Subcutaneous abdominal adipose tissue (tissue), 5 donors: ENCODE results near the gene MEX3A.
"Not testable (repeated sequence)": the region's sequence is repeated elsewhere in the genome, so short reads cannot be mapped to it uniquely, and the experiment has no call there.

Source experiments
- H3K27ac ChIP-seq: one replicate; pipeline ENCODE4 v1.7.0; 2013; ENCODE audit warnings: low read depth, mild to moderate bottlenecking, inconsistent platforms, low read length, moderate library complexity
- H3K27me3 ChIP-seq, 5 donors: one replicate each; pipeline ENCODE4 v1.7.0; 2013; ENCODE audit warnings: low read length in 5 of 5, inconsistent platforms in 1 of 5; ENCODE audit not compliant: control insufficient read depth in 5 of 5, insufficient read depth in 4 of 5
- H3K36me3 ChIP-seq, 5 donors: one replicate each; pipeline ENCODE4 v1.7.0; 2013; ENCODE audit warnings: low read length in 5 of 5; ENCODE audit not compliant: control insufficient read depth in 5 of 5, insufficient read depth in 5 of 5
- H3K4me1 ChIP-seq, 5 donors: one replicate each; pipeline ENCODE4 v1.7.0; 2013; ENCODE audit warnings: low read length in 5 of 5, mild to moderate bottlenecking in 3 of 5, moderate library complexity in 1 of 5; ENCODE audit not compliant: control insufficient read depth in 5 of 5, insufficient read depth in 5 of 5
- H3K4me3 ChIP-seq, 5 donors: one replicate each; pipeline ENCODE4 v1.7.0; 2013; ENCODE audit warnings: low read length in 5 of 5, low read depth in 1 of 5
- H3K9ac ChIP-seq, 5 donors: one replicate each; pipeline ENCODE4 v1.7.0; 2013; ENCODE audit warnings: low read length in 5 of 5, mild to moderate bottlenecking in 4 of 5, moderate library complexity in 3 of 5
- H3K9me3 ChIP-seq, 5 donors: one replicate each; pipeline ENCODE4 v1.7.0; 2013; ENCODE audit warnings: low read length in 5 of 5; ENCODE audit not compliant: control insufficient read depth in 5 of 5
- donor health status: healthy.
- donor health status: healthy.
- donor health status: healthy.
- donor health status: healthy.
- donor health status: healthy.

Gene MEX3A

GRCh38 chr1:156071332-156071816 lies 10.9 kb downstream of the MEX3A start:
- H3K4me3 ChIP-seq, H3K9ac ChIP-seq, H3K27ac ChIP-seq, H3K9me3 ChIP-seq, H3K27me3 ChIP-seq, H3K36me3 ChIP-seq: not testable (repeated sequence)
- H3K4me1 ChIP-seq, result peaks cover 0 to 29% (median 26%) of the 10 kb centered on the region in 5 donors

GRCh38 chr1:156070548-156070947 lies 11.7 kb downstream of the MEX3A start:
- peaks cover 0 to 21% (median 17%) of the 10 kb centered on the region in 5 donors for H3K4me1 ChIP-seq
- H3K4me3 ChIP-seq, result no peak overlapping the region
- H3K27ac ChIP-seq, result no peak overlapping the region
- H3K36me3 ChIP-seq, result no peaks in the 10 kb centered on the region
- H3K9ac ChIP-seq, result no peak overlapping the region
- no peaks in the 10 kb centered on the region for H3K9me3 ChIP-seq
- peaks cover 0 to 7% (median 0%) of the 10 kb centered on the region in 5 donors for H3K27me3 ChIP-seq

DNA sequence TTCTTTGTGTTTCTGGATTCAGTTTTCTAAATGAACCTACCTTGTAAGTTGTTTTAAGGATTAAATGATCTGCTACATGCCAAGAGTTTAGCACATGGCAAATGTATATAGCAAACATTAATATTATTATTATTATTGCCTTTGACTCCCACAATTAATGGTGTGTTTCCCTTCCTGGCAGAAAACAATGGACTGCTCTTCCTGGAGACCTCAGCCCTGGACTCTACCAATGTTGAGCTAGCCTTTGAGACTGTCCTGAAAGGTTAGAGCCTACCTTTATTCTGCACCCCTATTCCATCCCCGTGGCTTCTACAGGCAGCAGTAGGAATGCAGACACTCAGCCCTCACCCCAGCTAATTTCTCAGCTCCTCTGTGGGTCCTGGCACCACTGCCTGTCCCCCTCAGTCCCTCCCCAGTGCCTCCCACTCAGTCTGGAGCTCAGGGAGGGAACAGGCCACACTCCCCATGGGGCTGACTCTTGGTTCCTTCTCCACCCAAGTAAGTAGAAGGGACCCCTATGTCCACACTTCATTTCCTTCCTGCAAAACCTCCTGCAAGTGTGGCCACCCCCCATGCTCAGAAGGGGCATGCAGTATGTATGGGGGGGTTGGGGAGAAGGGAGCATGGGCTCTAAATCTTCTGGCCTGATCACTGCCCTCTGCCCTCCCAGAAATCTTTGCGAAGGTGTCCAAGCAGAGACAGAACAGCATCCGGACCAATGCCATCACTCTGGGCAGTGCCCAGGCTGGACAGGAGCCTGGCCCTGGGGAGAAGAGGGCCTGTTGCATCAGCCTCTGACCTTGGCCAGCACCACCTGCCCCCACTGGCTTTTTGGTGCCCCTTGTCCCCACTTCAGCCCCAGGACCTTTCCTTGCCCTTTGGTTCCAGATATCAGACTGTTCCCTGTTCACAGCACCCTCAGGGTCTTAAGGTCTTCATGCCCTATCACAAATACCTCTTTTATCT lies 12.5 kb downstream of the MEX3A start:
- Histone ChIP-seq H3K9ac (no peak overlapping the region), H3K27me3 (peaks cover 0 to 5% (median 0%) of the 10 kb centered on the region in 5 donors), H3K4me1 (peaks cover 0 to 13% (median 11%) of the 10 kb centered on the region in 5 donors), H3K4me3 (no peak overlapping the region), H3K27ac (no peak overlapping the region), H3K36me3 (no peaks in the 10 kb centered on the region), H3K9me3 (no peaks in the 10 kb centered on the region)

DNA sequence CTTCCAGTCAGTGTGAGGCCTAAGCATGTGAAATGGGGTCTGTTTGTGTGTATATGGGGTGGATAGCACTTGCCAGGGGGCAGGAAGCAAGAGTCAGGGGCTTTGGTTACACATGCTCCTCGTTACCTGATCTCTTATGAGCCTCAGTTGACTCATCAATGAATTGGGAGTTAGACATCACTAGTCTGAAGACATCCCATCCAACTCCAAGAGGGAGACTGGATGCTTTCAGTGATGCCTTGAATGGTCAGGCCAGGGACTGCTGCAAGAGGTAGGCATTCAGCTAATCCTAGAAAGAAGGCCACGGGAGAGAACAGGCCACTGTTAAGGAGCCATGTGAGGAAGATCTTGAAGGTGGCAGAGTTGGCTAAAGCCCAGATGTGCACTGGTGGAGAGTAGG lies 15.0 kb downstream of the MEX3A start:
- Histone ChIP-seq H3K27me3 (no peaks in the 10 kb centered on the region), H3K4me1 (peaks cover 0 to 12% (median 10%) of the 10 kb centered on the region in 5 donors), H3K9me3 (no peaks in the 10 kb centered on the region), H3K36me3 (no peaks in the 10 kb centered on the region), H3K27ac (no peak overlapping the region), H3K9ac (no peak overlapping the region), H3K4me3 (no peak overlapping the region)

GRCh38 chr1:156065871-156066270 lies 16.4 kb downstream of the MEX3A start:
- Histone ChIP-seq H3K9ac (no peak overlapping the region), H3K9me3 (no peaks in the 10 kb centered on the region), H3K36me3 (no peaks in the 10 kb centered on the region), H3K4me1 (peaks cover 0 to 12% (median 10%) of the 10 kb centered on the region in 5 donors), H3K4me3 (no peak overlapping the region), H3K27ac (no peak overlapping the region), H3K27me3 (no peaks in the 10 kb centered on the region)

DNA sequence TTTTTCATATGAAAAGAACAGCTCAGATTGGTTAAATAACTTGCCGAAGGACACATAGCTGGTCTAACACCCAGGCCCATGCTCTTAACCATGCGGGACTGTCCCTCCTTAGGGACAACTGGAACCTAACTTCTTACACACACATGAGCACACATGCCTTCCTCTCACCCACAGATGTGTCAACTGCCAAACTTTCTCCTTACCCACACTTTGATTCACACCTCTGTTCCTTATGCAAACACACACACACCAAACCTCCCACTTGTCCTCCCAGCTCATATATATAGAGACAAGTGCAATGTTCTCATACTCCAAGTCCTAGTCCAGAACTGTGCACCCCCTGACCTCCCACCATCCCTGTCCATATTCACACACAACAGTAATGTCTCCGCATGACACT lies 17.1 kb downstream of the MEX3A start:
- Histone ChIP-seq H3K27me3 (no peaks in the 10 kb centered on the region), H3K9ac (no peak overlapping the region), H3K36me3 (no peaks in the 10 kb centered on the region), H3K4me1 (peaks cover 0 to 9% (median 8%) of the 10 kb centered on the region in 5 donors), H3K27ac (no peak overlapping the region), H3K9me3 (no peaks in the 10 kb centered on the region), H3K4me3 (no peak overlapping the region)

GRCh38 chr1:156064615-156065014 lies 17.6 kb downstream of the MEX3A start:
- H3K4me1 ChIP-seq, result peaks cover 0 to 3% (median 2%) of the 10 kb centered on the region in 5 donors
- H3K9ac ChIP-seq, result no peak overlapping the region
- H3K27me3 ChIP-seq, result no peaks in the 10 kb centered on the region
- no peaks in the 10 kb centered on the region for H3K36me3 ChIP-seq
- no peaks in the 10 kb centered on the region for H3K9me3 ChIP-seq
- no peak overlapping the region for H3K4me3 ChIP-seq
- no peak overlapping the region for H3K27ac ChIP-seq

DNA sequence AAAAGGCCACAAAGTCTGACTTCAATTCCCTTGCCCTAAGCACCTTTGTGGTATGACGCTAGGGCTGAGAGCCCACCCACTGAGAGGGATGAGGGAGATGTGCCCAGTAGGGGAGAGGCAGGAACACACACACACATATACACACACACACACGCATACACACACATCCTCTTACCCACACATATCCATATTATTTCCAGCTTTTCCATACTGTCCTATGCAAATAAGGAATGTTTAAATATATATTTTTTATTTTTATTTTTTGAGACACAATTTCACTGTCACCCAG lies 18.3 kb downstream of the MEX3A start:
- H3K4me3 ChIP-seq, result no peak overlapping the region
- H3K36me3 ChIP-seq, result no peaks in the 10 kb centered on the region
- H3K9ac ChIP-seq, result no peak overlapping the region

GRCh38 chr1:156062189-156062588 lies 20.1 kb downstream of the MEX3A start:
- H3K9ac ChIP-seq, result no peak overlapping the region
- no peaks in the 10 kb centered on the region for H3K9me3 ChIP-seq
- no peak overlapping the region for H3K4me3 ChIP-seq
- H3K27ac ChIP-seq, result no peak overlapping the region
- peaks cover 0 to 16% (median 9%) of the 10 kb centered on the region in 5 donors for H3K36me3 ChIP-seq
- no peaks in the 10 kb centered on the region for H3K4me1 ChIP-seq
- H3K27me3 ChIP-seq, result no peaks in the 10 kb centered on the region

More for the DNA sequence above, 18.3 kb downstream of the MEX3A start:
- Histone ChIP-seq H3K4me1 (no peaks in the 10 kb centered on the region), H3K9me3 (no peaks in the 10 kb centered on the region), H3K27ac (no peak overlapping the region), H3K27me3 (no peaks in the 10 kb centered on the region)

GRCh38 chr1:156060937-156061636 lies 21.2 kb downstream of the MEX3A start, which contains the start of gene RAB25:
Gene RAB25 (plus strand): TSS chr1:156061160. CDS start chr1:156061401, 241 bp downstream.
- H3K4me1 ChIP-seq, result peaks cover 0 to 6% (median 4%) of the 10 kb centered on the region in 5 donors
- H3K36me3 ChIP-seq, result peaks cover 0 to 16% (median 11%) of the 10 kb centered on the region in 5 donors
- H3K9ac ChIP-seq, result no peak within 1 kb of the TSS
- H3K4me3 ChIP-seq, result no peak within 1 kb of the TSS
- no peaks in the 10 kb centered on the region for H3K27me3 ChIP-seq
- no peaks in the 10 kb centered on the region for H3K9me3 ChIP-seq
- H3K27ac ChIP-seq, result no peak within 1 kb of the TSS
